ENCODE results near the gene PTBP3. TPM values are rescaled to one million over a fixed set of nuclear protein-coding genes. Genes with fewer than 3 reads are reported as not detected.
"Not testable (repeated sequence)": the region's sequence is repeated elsewhere in the genome, so short reads cannot be mapped to it uniquely, and the experiment has no call there.

The PTBP3 gene
- total RNA-seq, 1 experiment from 2014 or later: 100 TPM

DNA sequence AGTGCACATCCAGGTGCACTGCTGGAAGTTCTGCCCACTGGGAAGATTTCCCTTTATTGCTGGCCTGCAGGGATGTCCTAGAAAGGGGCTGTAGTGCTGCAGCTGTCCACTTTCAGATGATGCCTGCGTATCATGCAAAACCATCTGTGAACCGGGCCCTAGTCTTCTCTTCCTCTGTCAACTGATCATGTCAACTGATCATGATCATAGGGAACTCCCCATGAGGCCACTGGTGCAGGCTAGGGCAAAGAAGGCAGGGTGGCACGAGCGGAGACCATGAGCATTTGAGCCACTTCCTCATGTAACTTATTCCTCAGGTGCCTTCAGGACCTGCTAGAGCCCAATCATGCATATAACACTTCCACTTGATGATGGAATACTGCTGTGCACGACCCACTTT is 41.9 kb upstream of the PTBP3 start:
- ChIA-PET CTCF (no interaction called here), POLR2A (no interaction called here)
- no peak for ATAC-seq
- H3K27ac Mint-ChIP-seq: no peak overlapping the region
- H3K27me3 Mint-ChIP-seq (ENCODE audit: low read depth): no peaks in the 10 kb centered on the region
- H3K9me3 Mint-ChIP-seq: 0 out of 2 replicates have a peak, but pooled peaks cover 3% of the 10 kb centered on the region
- no peak overlapping the region for H3K4me3 Mint-ChIP-seq
- DNase-seq (ENCODE audit: low spot score): no peak
- TF ChIP-seq, protein P1, sequence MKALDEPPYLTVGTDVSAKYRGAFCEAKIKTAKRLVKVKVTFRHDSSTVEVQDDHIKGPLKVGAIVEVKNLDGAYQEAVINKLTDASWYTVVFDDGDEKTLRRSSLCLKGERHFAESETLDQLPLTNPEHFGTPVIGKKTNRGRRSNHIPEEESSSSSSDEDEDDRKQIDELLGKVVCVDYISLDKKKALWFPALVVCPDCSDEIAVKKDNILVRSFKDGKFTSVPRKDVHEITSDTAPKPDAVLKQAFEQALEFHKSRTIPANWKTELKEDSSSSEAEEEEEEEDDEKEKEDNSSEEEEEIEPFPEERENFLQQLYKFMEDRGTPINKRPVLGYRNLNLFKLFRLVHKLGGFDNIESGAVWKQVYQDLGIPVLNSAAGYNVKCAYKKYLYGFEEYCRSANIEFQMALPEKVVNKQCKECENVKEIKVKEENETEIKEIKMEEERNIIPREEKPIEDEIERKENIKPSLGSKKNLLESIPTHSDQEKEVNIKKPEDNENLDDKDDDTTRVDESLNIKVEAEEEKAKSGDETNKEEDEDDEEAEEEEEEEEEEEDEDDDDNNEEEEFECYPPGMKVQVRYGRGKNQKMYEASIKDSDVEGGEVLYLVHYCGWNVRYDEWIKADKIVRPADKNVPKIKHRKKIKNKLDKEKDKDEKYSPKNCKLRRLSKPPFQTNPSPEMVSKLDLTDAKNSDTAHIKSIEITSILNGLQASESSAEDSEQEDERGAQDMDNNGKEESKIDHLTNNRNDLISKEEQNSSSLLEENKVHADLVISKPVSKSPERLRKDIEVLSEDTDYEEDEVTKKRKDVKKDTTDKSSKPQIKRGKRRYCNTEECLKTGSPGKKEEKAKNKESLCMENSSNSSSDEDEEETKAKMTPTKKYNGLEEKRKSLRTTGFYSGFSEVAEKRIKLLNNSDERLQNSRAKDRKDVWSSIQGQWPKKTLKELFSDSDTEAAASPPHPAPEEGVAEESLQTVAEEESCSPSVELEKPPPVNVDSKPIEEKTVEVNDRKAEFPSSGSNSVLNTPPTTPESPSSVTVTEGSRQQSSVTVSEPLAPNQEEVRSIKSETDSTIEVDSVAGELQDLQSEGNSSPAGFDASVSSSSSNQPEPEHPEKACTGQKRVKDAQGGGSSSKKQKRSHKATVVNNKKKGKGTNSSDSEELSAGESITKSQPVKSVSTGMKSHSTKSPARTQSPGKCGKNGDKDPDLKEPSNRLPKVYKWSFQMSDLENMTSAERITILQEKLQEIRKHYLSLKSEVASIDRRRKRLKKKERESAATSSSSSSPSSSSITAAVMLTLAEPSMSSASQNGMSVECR (CRISPR knock-in tag; IDR thresholded peaks at IDR 0.05; ENCODE audit: borderline replicate concordance): no peak
- TF ChIP-seq SMAD3 (CRISPR knock-in tag; IDR thresholded peaks at IDR 0.05; ENCODE audit: borderline replicate concordance) (no peak), SOX15 (CRISPR knock-in tag; IDR thresholded peaks at IDR 0.05) (no peak), ESRRA (CRISPR knock-in tag; IDR thresholded peaks at IDR 0.05; ENCODE audit: borderline replicate concordance) (no peak), TCF7 (CRISPR knock-in tag; IDR thresholded peaks at IDR 0.05; ENCODE audit: low read depth) (no peak), KAT7 (CRISPR knock-in tag; IDR thresholded peaks at IDR 0.05; ENCODE audit: borderline replicate concordance) (no peak), ZNF121 (CRISPR knock-in tag; IDR thresholded peaks at IDR 0.05) (no peak)
- H3K4me1 Mint-ChIP-seq: peaks cover 25% of the 10 kb centered on the region
- H3K36me3 Mint-ChIP-seq: peaks cover 6% of the 10 kb centered on the region

GRCh38 chr9:112374232-112374631 is 40.8 kb upstream of the PTBP3 start:
- peaks cover 15% of the 10 kb centered on the region for H3K36me3 Mint-ChIP-seq
- DNase-seq (ENCODE audit: low spot score); ATAC-seq; H3K4me3 Mint-ChIP-seq; H3K27me3 Mint-ChIP-seq (ENCODE audit: low read depth); H3K27ac Mint-ChIP-seq; POLR2A ChIA-PET; CTCF ChIA-PET: not testable (repeated sequence)
- H3K9me3 Mint-ChIP-seq: peaks cover 13% of the 10 kb centered on the region
- peaks cover 23% of the 10 kb centered on the region for H3K4me1 Mint-ChIP-seq

- H3K4me3 Mint-ChIP-seq; CTCF ChIA-PET; POLR2A ChIA-PET; DNase-seq (ENCODE audit: low spot score); H3K27me3 Mint-ChIP-seq (ENCODE audit: low read depth); H3K27ac Mint-ChIP-seq; ATAC-seq: not testable (repeated sequence)
- Mint-ChIP-seq H3K4me1 (peaks cover 17% of the 10 kb centered on the region), H3K36me3 (peaks cover 20% of the 10 kb centered on the region), H3K9me3 (peaks cover 19% of the 10 kb centered on the region)
These were observed 40.2 kb upstream of the PTBP3 start for GRCh38 chr9:112373666-112374065.

DNA sequence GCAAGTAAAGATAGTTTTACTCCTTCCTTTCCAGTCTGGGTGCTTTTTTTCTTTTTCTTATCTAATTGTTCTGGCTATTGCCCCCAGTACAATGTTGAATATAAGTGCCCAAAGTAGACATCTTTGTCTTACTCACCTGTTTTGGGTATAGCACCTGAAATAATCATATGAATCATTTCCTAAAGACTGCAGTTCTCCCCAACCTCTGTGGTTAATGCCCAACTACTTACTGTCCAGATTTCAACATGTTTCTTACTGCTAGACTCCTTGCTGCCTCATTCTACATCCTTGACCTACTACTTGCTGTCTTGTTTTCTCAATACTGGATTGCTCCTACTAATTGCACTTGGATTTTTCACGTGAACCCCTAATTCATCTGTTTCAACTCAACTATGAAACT is 37.6 kb upstream of the PTBP3 start:
- no peak for DNase-seq (ENCODE audit: low spot score)
- no peak for ATAC-seq
- peaks cover 32% of the 10 kb centered on the region for H3K9me3 Mint-ChIP-seq
- H3K36me3 Mint-ChIP-seq: peaks cover 32% of the 10 kb centered on the region
- POLR2A ChIA-PET: interaction anchor here (0.6 kb wide), 1 partner anchor 305 kb away, joined by 3 read pairs; no protein-coding TSS in a partner anchor
- H3K27ac Mint-ChIP-seq: no peak overlapping the region
- H3K4me3 Mint-ChIP-seq: no peak overlapping the region
- CTCF ChIA-PET: no interaction called here
- no peak for TF ChIP-seq JUN (CRISPR knock-in tag; IDR thresholded peaks at IDR 0.05)
- TF ChIP-seq ZNF423 (CRISPR knock-in tag; IDR thresholded peaks at IDR 0.05): no peak
- TF ChIP-seq ZBTB21 (CRISPR knock-in tag; IDR thresholded peaks at IDR 0.05; ENCODE audit: borderline replicate concordance): no peak
- TF ChIP-seq GABPB1 (CRISPR knock-in tag; IDR thresholded peaks at IDR 0.05): no peak
- TF ChIP-seq, protein P2, sequence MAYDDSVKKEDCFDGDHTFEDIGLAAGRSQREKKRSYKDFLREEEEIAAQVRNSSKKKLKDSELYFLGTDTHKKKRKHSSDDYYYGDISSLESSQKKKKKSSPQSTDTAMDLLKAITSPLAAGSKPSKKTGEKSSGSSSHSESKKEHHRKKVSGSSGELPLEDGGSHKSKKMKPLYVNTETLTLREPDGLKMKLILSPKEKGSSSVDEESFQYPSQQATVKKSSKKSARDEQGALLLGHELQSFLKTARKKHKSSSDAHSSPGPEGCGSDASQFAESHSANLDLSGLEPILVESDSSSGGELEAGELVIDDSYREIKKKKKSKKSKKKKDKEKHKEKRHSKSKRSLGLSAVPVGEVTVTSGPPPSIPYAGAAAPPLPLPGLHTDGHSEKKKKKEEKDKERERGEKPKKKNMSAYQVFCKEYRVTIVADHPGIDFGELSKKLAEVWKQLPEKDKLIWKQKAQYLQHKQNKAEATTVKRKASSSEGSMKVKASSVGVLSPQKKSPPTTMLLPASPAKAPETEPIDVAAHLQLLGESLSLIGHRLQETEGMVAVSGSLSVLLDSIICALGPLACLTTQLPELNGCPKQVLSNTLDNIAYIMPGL (CRISPR knock-in tag; IDR thresholded peaks at IDR 0.05): no peak
- no peak for TF ChIP-seq TP53 (CRISPR knock-in tag; IDR thresholded peaks at IDR 0.05)
- TF ChIP-seq ZNF317 (CRISPR knock-in tag; IDR thresholded peaks at IDR 0.05; ENCODE audit: borderline replicate concordance, low read depth): no peak
- no peaks in the 10 kb centered on the region for H3K27me3 Mint-ChIP-seq (ENCODE audit: low read depth)
- no peaks in the 10 kb centered on the region for H3K4me1 Mint-ChIP-seq
